Measurements from ENCODE around the gene CXCL6.

CXCL6 gene

GRCh38 chr4:73836373-73837279 lies at the start of gene CXCL6:
CXCL6 (plus strand) TSS chr4:73836678; CDS start chr4:73836751, 73 bp downstream.
- no peak for DNase-seq

GRCh38 chr4:73788411-73788810 lies 48.1 kb upstream of the CXCL6 start:
- no peak for DNase-seq

- no peak for DNase-seq
Observed at GRCh38 chr4:73798842-73799241, 37.6 kb upstream of the CXCL6 start.

- no peak for DNase-seq
Observed at GRCh38 chr4:73800206-73800605, 36.3 kb upstream of the CXCL6 start.

DNA sequence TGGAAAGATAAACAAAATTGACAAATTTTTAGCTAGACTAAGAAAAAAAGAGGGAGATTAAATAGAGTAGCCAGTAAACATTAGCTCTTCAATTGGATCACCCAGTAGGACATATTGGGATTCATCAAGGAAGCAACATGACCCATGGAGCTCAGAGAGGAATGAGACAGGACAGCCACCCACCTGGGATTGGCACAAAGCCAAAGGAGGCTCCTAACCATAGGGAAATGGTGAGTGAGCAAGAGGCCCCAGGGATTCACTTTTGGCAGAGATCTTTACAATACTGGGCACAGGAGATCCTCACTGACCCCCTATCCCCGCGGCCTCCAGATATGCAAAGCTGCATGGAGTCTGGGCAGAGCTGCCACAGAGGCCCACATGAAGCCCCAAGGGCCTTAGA lies 34.8 kb upstream of the CXCL6 start:
- no peak for DNase-seq

- no peak for DNase-seq
Observed at GRCh38 chr4:73803213-73803612, 33.3 kb upstream of the CXCL6 start.

GRCh38 chr4:73810191-73810590 lies 26.3 kb upstream of the CXCL6 start:
- no peak for DNase-seq

GRCh38 chr4:73811841-73812240 lies 24.6 kb upstream of the CXCL6 start:
- no peak for DNase-seq

- no peak for DNase-seq
Observed at GRCh38 chr4:73814679-73815078, 21.8 kb upstream of the CXCL6 start.

DNA sequence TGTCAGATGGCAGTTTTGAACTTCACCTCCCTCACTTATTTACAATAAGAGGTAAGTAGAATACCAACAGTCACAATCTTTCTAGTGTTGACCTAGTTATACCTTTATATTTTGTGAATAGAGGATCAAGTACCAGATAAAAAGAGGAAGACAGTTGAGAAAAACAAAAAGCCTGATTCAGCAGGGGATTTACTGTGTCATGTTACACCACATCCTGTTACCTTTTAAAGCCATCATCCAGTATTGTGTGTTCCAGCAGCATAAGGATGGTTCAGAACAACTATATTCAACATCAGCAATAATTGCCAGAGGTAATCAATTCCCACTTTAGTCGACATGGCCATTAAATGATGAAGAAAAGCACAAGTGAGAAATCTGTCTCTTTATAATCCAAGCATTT lies 21.3 kb upstream of the CXCL6 start:
- no peak for DNase-seq

DNA sequence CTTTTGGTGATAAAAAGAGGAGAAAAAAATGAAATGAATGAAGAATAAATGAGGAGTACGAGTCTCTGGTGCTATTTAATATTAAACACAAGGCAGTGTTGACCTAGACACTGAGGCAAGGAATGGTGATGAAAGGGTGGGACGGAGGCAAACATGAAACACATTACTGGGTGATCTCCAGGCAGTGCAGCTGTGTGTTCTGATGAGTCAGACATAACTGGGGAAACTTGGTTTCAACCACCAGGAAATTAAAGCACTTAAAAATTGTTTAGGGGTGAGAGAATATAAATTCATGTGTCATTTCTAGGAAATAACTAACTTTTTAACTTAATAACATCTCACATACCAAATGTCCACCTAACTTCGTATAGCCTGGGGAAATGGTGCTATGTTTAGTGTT lies 19.7 kb upstream of the CXCL6 start:
- no peak for DNase-seq

GRCh38 chr4:73817341-73817740 lies 19.1 kb upstream of the CXCL6 start:
- DNase-seq = no peak

- no peak for DNase-seq
Observed at GRCh38 chr4:73821325-73821724, 15.2 kb upstream of the CXCL6 start.

DNA sequence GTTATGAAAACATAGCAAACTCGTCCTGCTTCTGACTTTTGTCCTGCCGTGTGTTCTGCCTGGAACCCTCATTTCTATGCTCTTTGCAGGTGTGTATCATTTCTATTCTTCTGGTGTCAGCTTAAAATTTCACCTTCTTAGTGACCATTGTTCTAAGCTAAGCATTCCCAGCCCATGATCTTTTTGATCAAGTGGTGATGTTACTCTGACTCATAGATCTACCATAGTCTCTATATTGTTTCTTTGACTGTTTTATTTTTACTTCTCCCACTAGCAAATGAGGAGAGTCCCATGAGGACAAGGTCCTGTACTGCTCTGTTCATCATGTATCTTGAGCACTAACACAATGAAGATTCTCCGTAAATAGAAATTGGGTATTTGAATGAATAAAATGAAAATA lies 14.1 kb upstream of the CXCL6 start:
- no peak for DNase-seq

GRCh38 chr4:73822812-73823504 lies 13.5 kb upstream of the CXCL6 start:
- no peak for DNase-seq

DNA sequence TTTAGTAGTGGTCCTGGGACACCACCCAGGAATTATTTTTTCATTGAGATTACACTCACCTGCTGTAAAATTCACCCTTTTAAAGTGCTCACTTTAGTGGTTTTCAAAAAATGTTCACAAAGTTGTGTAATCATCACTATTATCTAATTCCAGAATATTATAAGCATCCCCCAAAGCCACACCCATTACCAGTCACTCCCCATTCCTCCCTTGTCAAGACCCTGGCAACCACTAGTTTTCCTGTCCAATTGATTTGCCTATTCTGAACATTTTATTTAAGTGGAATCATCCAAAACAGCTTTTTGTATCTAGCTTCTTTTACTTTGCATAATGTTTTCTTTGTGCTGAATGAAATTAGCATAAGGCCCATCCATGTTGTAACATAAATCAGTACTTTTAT lies 12.7 kb upstream of the CXCL6 start:
- DNase-seq = no peak

GRCh38 chr4:73828956-73829355 lies 7.5 kb upstream of the CXCL6 start:
- DNase-seq = no peak

DNA sequence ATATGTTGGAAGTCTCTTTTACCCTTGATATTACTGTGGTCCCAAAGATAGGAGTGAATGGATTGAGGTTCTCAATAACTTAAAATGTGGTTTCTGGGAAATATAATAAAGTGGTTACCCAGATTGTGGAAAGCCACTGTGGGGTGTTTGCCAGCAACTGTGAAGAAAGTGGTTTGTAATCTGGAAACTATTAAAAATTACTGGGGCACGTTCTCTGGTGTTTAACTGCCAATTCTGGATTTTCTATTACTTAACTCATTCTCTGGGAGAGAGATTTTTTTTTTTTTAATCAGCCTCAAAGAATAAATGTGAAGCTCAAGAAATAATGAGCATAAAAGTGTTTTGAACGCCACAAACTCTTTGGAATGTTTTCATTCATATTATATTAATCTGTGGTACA lies 4.9 kb upstream of the CXCL6 start:
- no peak for DNase-seq

- no peak for DNase-seq
Observed at GRCh38 chr4:73832651-73833237, 3.7 kb upstream of the CXCL6 start.

GRCh38 chr4:73839071-73839470 lies 2.6 kb downstream of the CXCL6 start:
- DNase-seq = no peak

GRCh38 chr4:73839715-73840114 lies 3.2 kb downstream of the CXCL6 start:
- DNase-seq = no peak

DNA sequence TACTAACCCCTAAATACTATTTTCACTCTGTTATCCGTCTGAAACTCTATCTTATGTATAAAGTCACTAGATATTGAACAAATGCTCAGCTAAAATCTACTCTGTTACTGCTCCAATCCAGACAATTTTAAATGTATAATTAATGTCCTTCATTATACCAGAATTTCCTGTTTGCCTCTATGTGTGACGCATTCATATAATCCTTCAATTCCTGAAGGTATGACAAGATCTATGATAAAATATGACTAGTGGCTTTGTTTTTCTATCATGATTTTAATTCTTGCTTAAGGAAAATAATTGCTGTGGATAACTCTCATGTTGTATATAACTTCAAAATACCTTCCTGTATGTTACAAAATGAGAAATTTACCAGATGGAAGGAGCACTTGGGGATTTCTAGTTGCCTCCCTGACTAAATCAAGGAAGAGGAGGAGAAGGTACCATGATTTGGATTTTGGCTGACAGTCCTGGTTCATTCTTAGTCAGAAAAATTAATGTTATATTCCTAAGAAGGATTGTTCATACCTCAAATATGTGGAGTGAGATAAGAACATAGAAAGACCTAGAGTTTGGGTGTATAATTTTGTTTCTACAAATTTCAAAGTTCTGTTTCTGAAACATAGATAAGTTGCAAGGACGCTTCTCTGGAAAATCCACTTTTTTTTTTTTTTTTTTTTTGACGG lies 4.9 kb downstream of the CXCL6 start:
- no peak for DNase-seq

GRCh38 chr4:73842696-73843095 lies 6.2 kb downstream of the CXCL6 start:
- no peak for DNase-seq
